AG04450 (cell line): ENCODE data around the gene FANCC. TPM values are rescaled to one million over a fixed set of nuclear protein-coding genes. Genes with fewer than 3 reads are reported as not detected.

Experiments used
- CTCF ChIA-PET: fragments of 300-600, 350-600 bp; formaldehyde crosslinking; extraction: SDS; loops from one replicate; lab custom pipeline; 2022; ENCODE audit warnings: antibody characterized with exemption, inconsistent platforms; lab: Charles Lee
- POLR2A ChIA-PET: fragments of 350-600 bp; formaldehyde crosslinking; extraction: SDS; loops from one replicate; lab custom pipeline; 2021; ENCODE audit warnings: antibody characterized with exemption, inconsistent platforms; lab: Yijun Ruan, JAX
- DNase-seq: peaks from one replicate; pipeline ENCODE4 v3.0.0-alpha.2; 2011; ENCODE audit warnings: low read depth, low spot score
- H3K27ac ChIP-seq: one replicate; pipeline ENCODE4 v1.5.1; 2012; ENCODE audit warnings: low read depth, low read length, control low read depth
- H3K27me3 ChIP-seq: one replicate; pipeline ENCODE4 v1.6.0; 2012; ENCODE audit warnings: low read length; ENCODE audit not compliant: control insufficient read depth, insufficient read depth
- H3K4me3 ChIP-seq: 2 replicates; pipeline ENCODE4 v1.5.1; 2011; ENCODE audit warnings: mild to moderate bottlenecking, low read depth, low read length, control low read depth
- H3K9me3 ChIP-seq: 2 replicates; pipeline ENCODE4 v1.5.1; 2012; ENCODE audit warnings: low read length; ENCODE audit not compliant: control insufficient read depth, insufficient read depth
- polyA plus RNA-seq: library from polyadenylated mRNA; depleted of rRNA; stranded (reverse); fragments of >200 nt; gene quantifications from 2 replicates; pipeline ENCODE4 v1.2.3, GENCODE V29; 2011
- TF ChIP-seq, protein P1 (sequence below): IDR thresholded peaks from 2 replicates; pipeline ENCODE4 v1.5.1; 2011; ENCODE audit warnings: low read depth, low read length, control low read depth, inconsistent platforms

The FANCC gene
- polyA plus RNA-seq, 1 experiment = 10.8 TPM

DNA sequence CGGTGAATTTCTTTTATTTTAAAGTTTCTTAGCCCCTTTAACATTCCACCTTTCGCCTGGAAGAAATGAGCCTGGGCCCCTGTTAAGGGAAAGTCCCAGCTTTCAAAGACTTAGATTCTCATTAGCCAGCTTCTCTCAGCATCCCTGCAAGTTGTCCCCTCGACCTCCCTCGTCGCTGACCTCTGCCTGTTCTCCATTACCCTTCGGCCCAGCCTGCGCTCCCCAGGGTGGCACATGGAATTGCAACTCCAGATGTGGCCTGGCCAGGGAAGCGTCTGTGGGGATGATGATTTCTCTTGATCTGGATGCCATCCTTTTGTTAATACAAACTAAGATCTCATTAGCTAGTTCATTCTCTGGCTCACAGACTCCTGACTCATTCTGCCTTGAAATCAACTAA, 43.4 kb upstream of the FANCC start:
- no peak overlapping the region for H3K4me3 ChIP-seq
- CTCF ChIA-PET = interaction anchor here (0.6 to 1.1 kb wide), 2 partner anchors 96 to 692 kb away, joined by 4 to 6 read pairs; no protein-coding TSS in a partner anchor
- no peak overlapping the region for H3K27ac ChIP-seq
- H3K9me3 ChIP-seq = no peaks in the 10 kb centered on the region
- DNase-seq = no peak
- TF ChIP-seq, protein P1, sequence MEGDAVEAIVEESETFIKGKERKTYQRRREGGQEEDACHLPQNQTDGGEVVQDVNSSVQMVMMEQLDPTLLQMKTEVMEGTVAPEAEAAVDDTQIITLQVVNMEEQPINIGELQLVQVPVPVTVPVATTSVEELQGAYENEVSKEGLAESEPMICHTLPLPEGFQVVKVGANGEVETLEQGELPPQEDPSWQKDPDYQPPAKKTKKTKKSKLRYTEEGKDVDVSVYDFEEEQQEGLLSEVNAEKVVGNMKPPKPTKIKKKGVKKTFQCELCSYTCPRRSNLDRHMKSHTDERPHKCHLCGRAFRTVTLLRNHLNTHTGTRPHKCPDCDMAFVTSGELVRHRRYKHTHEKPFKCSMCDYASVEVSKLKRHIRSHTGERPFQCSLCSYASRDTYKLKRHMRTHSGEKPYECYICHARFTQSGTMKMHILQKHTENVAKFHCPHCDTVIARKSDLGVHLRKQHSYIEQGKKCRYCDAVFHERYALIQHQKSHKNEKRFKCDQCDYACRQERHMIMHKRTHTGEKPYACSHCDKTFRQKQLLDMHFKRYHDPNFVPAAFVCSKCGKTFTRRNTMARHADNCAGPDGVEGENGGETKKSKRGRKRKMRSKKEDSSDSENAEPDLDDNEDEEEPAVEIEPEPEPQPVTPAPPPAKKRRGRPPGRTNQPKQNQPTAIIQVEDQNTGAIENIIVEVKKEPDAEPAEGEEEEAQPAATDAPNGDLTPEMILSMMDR = no peak
- POLR2A ChIA-PET = no interaction called here
- peaks cover 4% of the 10 kb centered on the region for H3K27me3 ChIP-seq

DNA sequence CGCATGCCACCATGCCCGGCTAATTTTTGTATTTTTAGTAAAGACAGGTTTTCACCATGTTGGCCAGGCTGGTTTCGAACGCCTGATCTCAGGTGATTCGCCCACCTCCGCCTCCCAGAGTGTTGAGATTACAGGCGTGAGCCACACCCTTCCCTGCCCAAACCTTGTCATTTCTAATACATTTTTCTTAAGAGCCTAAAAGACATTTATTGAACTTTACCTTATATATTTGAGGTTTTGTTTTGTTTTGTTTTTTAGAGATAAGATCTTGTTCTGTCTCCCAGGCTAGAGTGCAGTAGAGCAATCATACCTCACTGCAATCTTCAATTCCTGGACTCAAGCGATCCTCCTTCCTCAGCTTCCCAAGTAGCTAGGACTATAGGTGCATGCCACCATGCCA, 39.8 kb upstream of the FANCC start:
- TF ChIP-seq, protein P1 = no peak
- Histone ChIP-seq H3K27ac (no peak overlapping the region), H3K27me3 (peaks cover 10% of the 10 kb centered on the region), H3K4me3 (no peak overlapping the region), H3K9me3 (no peaks in the 10 kb centered on the region)
- CTCF ChIA-PET = no interaction called here
- DNase-seq = no peak
- POLR2A ChIA-PET = no interaction called here

DNA sequence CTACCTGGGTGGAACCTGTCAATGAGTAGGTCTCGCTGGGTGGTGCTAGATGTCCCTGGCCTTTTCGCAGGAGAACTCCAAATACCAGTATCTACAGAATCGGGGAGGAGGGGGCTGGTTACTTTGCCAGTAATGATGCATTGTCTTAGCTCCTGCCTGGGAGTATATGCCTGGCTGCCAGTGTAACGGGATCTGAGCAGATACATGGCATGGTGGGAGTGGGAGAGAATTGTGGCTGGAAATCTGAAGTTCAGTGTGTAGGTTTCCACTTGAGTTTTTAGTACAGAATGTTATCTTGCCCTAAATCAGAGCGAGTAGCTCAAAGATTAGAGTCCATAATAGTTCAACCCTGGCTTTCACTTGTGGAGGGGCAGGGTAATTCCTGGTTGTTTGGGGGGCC, 38.0 kb upstream of the FANCC start:
- H3K9me3 ChIP-seq = peaks cover 6% of the 10 kb centered on the region
- no peak for DNase-seq
- ChIA-PET POLR2A (no interaction called here), CTCF (no interaction called here)
- TF ChIP-seq, protein P1 = no peak
- peaks cover 10% of the 10 kb centered on the region for H3K27me3 ChIP-seq
- H3K27ac ChIP-seq = no peak overlapping the region
- no peak overlapping the region for H3K4me3 ChIP-seq

DNA sequence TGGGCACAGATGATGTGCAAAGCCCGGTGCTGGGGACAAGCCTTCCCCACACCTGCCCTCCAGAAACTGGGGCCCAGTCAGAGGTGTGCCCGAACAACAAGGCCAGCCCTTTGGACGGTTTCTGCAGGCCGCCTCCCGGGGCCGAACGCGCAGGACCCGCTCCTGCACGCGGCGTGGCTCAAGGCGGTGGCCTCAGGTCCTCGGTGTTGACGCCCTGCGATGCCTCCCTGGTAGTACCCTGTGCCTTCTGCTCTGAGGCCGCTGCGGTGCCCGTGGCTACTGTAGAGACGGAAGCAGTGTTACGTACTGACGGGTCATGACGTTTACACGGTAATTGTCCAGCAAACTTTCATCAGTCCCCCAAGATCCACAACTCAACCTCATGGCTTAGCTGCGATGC, 33.5 kb upstream of the FANCC start:
- ChIA-PET POLR2A (interaction anchor here (0.6 kb wide), 1 partner anchor 19 kb away, joined by 3 read pairs; no protein-coding TSS in a partner anchor), CTCF (interaction anchor here (0.8 kb wide), 1 partner anchor 10 kb away, joined by 3 read pairs; no protein-coding TSS in a partner anchor)
- H3K4me3 ChIP-seq = no peak overlapping the region
- TF ChIP-seq, protein P1 = no peak
- no peak overlapping the region for H3K27ac ChIP-seq
- H3K27me3 ChIP-seq = peaks cover 31% of the 10 kb centered on the region
- H3K9me3 ChIP-seq = peaks cover 20% of the 10 kb centered on the region
- no peak for DNase-seq

DNA sequence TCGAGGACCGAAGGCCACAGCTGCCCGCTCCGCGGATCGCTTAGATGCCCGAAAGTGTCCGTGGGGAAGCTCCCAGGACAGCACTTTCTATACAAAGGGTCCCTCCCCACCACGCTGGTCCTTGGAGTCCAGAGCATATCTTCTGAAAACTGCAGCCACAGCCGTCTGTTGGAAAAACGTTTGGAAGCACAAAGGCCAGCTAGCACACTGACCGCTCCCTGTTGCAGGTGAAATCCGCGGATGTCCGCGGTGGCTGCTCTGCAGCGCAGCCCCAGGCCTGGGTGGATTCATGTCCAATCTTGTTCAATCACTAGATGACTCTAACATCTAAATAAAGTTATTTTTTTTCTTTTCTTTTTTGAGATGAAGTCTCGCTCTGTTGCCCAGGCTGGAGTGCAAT, 32.8 kb upstream of the FANCC start:
- H3K27ac ChIP-seq = no peak overlapping the region
- ChIA-PET CTCF (interaction anchor here (0.8 kb wide), 1 partner anchor 9 kb away, joined by 3 read pairs; no protein-coding TSS in a partner anchor), POLR2A (no interaction called here)
- DNase-seq = no peak
- no peak overlapping the region for H3K4me3 ChIP-seq
- TF ChIP-seq, protein P1 = no peak
- peaks cover 20% of the 10 kb centered on the region for H3K9me3 ChIP-seq
- peaks cover 26% of the 10 kb centered on the region for H3K27me3 ChIP-seq
